ENCODE data around the gene ZNF507.

DNA sequence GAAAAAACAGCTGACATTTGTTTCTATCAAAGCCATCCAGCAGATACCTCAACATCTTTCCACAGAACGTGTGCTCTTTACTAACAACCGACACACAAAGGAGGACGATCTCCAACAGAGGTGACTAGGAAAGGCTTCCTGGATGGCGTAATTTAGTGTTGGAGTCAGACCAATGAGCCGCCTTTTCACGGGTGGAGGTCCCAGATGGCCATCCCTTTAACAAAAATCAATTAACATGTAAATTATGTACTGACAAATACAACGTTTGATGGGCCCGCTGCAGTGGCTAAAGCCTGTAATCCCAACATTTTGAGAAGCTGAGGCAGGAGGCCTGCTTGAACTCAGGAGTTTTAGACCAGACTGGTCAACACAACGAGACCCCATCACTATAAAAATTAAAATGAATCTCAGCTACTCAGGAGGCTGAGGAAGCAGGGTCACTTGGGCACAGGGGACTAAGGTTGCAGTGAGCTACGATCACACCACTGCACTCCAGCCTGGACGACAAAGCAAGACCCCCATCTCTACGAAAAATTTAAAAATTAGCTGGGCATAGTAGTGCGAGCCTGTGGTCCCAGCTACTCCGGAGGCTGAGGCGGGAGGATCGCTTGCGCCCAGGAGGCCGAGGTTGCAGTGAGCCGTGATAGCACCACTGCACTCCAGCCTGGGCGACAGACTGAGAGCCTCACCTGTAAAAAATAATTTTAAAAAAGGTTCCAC, 59.0 kb downstream of the ZNF507 start:
- TF ChIP-seq, protein P1, sequence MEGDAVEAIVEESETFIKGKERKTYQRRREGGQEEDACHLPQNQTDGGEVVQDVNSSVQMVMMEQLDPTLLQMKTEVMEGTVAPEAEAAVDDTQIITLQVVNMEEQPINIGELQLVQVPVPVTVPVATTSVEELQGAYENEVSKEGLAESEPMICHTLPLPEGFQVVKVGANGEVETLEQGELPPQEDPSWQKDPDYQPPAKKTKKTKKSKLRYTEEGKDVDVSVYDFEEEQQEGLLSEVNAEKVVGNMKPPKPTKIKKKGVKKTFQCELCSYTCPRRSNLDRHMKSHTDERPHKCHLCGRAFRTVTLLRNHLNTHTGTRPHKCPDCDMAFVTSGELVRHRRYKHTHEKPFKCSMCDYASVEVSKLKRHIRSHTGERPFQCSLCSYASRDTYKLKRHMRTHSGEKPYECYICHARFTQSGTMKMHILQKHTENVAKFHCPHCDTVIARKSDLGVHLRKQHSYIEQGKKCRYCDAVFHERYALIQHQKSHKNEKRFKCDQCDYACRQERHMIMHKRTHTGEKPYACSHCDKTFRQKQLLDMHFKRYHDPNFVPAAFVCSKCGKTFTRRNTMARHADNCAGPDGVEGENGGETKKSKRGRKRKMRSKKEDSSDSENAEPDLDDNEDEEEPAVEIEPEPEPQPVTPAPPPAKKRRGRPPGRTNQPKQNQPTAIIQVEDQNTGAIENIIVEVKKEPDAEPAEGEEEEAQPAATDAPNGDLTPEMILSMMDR (IDR thresholded peaks at IDR 0.05; ENCODE audit: poor library complexity) = no peak
- TF ChIP-seq EZH2phosphoT487 (IDR thresholded peaks at IDR 0.05; ENCODE audit: low read depth, severe bottlenecking, unreplicated experiment) = no peak
- TF ChIP-seq EZH2 (IDR thresholded peaks at IDR 0.05; ENCODE audit: borderline replicate concordance) = no peak
